GM23338 (cell line): Measurements from ENCODE around the gene DGCR8. TPM values are rescaled to one million over a fixed set of nuclear protein-coding genes. Genes with fewer than 3 reads are reported as not detected.

Experiments
- ATAC-seq: fragments of 200-7000 bp; cut with Tn5 transposase; 3 replicates; pipeline ENCODE4 v1.9.1; 2020
- DNase-seq: peaks from one replicate; pipeline ENCODE4 v3.0.0-alpha.2; 2015; ENCODE audit warnings: low spot score
- H2AFZ ChIP-seq: fragments of 200-600 bp; sonication (generic); 2 replicates; pipeline ENCODE4 v1.8.0; 2016; ENCODE audit warnings: antibody characterized with exemption, mild to moderate bottlenecking, moderate library complexity
- H3F3A ChIP-seq: fragments of 200-600 bp; sonication (generic); replicated peaks from 2 replicates; pipeline ENCODE4 v1.8.0; 2017; ENCODE audit warnings: antibody characterized with exemption, mixed run types, low read depth
- H3K27ac ChIP-seq: fragments of 200-600 bp; sonication (generic); 2 replicates; pipeline ENCODE4 v1.6.1; 2016; ENCODE audit warnings: low read depth
- H3K27me3 ChIP-seq: fragments of 200-600 bp; sonication (generic); 2 replicates; pipeline ENCODE4 v1.8.0; 2016; ENCODE audit warnings: mild to moderate bottlenecking, mixed run types, moderate library complexity; ENCODE audit not compliant: insufficient read depth
- H3K36me3 ChIP-seq: fragments of 200-600 bp; sonication (generic); 2 replicates; pipeline ENCODE4 v1.8.0; 2016; ENCODE audit warnings: mild to moderate bottlenecking; ENCODE audit not compliant: insufficient read depth
- H3K4me1 ChIP-seq: fragments of 200-600 bp; sonication (generic); 2 replicates; pipeline ENCODE4 v1.8.0; 2016; ENCODE audit warnings: mild to moderate bottlenecking, moderate library complexity; ENCODE audit not compliant: insufficient read depth
- H3K4me2 ChIP-seq: fragments of 200-600 bp; sonication (generic); 2 replicates; pipeline ENCODE4 v1.7.1; 2017; ENCODE audit warnings: mixed run types
- H3K4me3 ChIP-seq: fragments of 200-600 bp; sonication (generic); 2 replicates; pipeline ENCODE4 v1.6.1; 2016; ENCODE audit warnings: mixed run types
- H3K79me2 ChIP-seq: fragments of 200-600 bp; sonication (generic); replicated peaks from 2 replicates; pipeline ENCODE4 v1.8.0; 2017; ENCODE audit warnings: mild to moderate bottlenecking; ENCODE audit not compliant: insufficient read depth
- H3K9me2 ChIP-seq: fragments of 200-600 bp; sonication (generic); 2 replicates; pipeline ENCODE4 v1.8.0; 2017; ENCODE audit not compliant: insufficient read depth
- H4K20me1 ChIP-seq: fragments of 200-600 bp; sonication (generic); replicated peaks from 2 replicates; pipeline ENCODE4 v1.8.0; 2017; ENCODE audit warnings: mild to moderate bottlenecking; ENCODE audit not compliant: insufficient read depth
- H3K27ac Mint-ChIP-seq: 2 replicates; pipeline ENCODE4 v1.8.0; 2020; ENCODE audit warnings: inconsistent platforms, mild to moderate bottlenecking, moderate library complexity, mixed read lengths
- H3K27me3 Mint-ChIP-seq: 3 replicates; pipeline ENCODE4 v1.8.0; 2022; ENCODE audit warnings: low read depth, mild to moderate bottlenecking, moderate library complexity, mixed read lengths, inconsistent platforms; ENCODE audit not compliant: insufficient read depth, poor library complexity
- H3K36me3 Mint-ChIP-seq: 3 replicates; pipeline ENCODE4 v1.8.0; 2021; ENCODE audit warnings: low read depth, mild to moderate bottlenecking, inconsistent platforms, moderate library complexity, mixed read lengths
- H3K4me1 Mint-ChIP-seq: 3 replicates; pipeline ENCODE4 v1.8.0; 2020; ENCODE audit warnings: mild to moderate bottlenecking, inconsistent platforms, mixed read lengths
- H3K4me3 Mint-ChIP-seq: 3 replicates; pipeline ENCODE4 v1.8.0; 2021; ENCODE audit warnings: moderate library complexity, mild to moderate bottlenecking, inconsistent platforms, mixed read lengths
- H3K9me3 Mint-ChIP-seq: 3 replicates; pipeline ENCODE4 v1.8.0; 2020; ENCODE audit warnings: moderate library complexity, mild to moderate bottlenecking, inconsistent platforms, mixed read lengths
- CREB1 ChIP-seq: fragments of 250-450 bp; sonication (Bioruptor Pico); IDR thresholded peaks from 2 replicates; pipeline ENCODE4 v1.5.0; 2020; ENCODE audit warnings: low read depth, mild to moderate bottlenecking, moderate library complexity
- EZH2 ChIP-seq: fragments of 200-600 bp; sonication (generic); IDR thresholded peaks from one replicate; pipeline ENCODE4 v1.8.0; 2017; ENCODE audit warnings: antibody characterized with exemption, mild to moderate bottlenecking, low read depth; ENCODE audit not compliant: unreplicated experiment
- JUNB ChIP-seq: IDR thresholded peaks from one replicate; pipeline ENCODE4 v1.6.1; 2016; ENCODE audit warnings: antibody characterized with exemption; ENCODE audit not compliant: unreplicated experiment
- NANOG ChIP-seq: IDR thresholded peaks from 2 replicates; pipeline ENCODE4 v1.6.1; 2016; ENCODE audit warnings: antibody characterized with exemption, borderline replicate concordance
- POLR2AphosphoS5 ChIP-seq: IDR thresholded peaks from 2 replicates; pipeline ENCODE4 v1.6.1; 2016; ENCODE audit warnings: antibody characterized with exemption, low read depth
- STAT1 ChIP-seq: IDR thresholded peaks from one replicate; pipeline ENCODE4 v1.6.1; 2016; ENCODE audit warnings: antibody characterized with exemption; ENCODE audit not compliant: unreplicated experiment
- ZNF114 ChIP-seq: fragments of 250-450 bp; sonication (Bioruptor Pico); IDR thresholded peaks from 2 replicates; pipeline ENCODE4 v1.5.0; 2020; ENCODE audit warnings: mild to moderate bottlenecking, moderate library complexity
- ZNF331 ChIP-seq: fragments of 250-450 bp; sonication (Bioruptor Pico); IDR thresholded peaks from 2 replicates; pipeline ENCODE4 v1.5.0; 2020; ENCODE audit warnings: low read depth, mild to moderate bottlenecking, moderate library complexity
- polyA plus RNA-seq: library from polyadenylated mRNA; unstranded; fragments of >200 nt; fragmentation: Nextera tagmentation; extraction: Ambion mirVana; gene quantifications from 2 replicates; pipeline ENCODE4 v1.2.1, GENCODE V29; 2016
- total RNA-seq: library from RNA; depleted of rRNA; stranded (reverse); fragments of >200 nt; shearing (Covaris generic); gene quantifications from 2 replicates; pipeline ENCODE4 v1.2.3, GENCODE V29; 2014
- TF ChIP-seq, protein P1 (sequence below): IDR thresholded peaks from 2 replicates; pipeline ENCODE4 v1.6.1; 2016; ENCODE audit warnings: antibody characterized with exemption
- TF ChIP-seq, protein P2 (sequence below): fragments of 250-450 bp; sonication (Bioruptor Pico); IDR thresholded peaks from 2 replicates; pipeline ENCODE4 v1.5.0; 2020; ENCODE audit warnings: mild to moderate bottlenecking, moderate library complexity
- TF ChIP-seq, protein P3 (sequence below), 2 experiments: fragments of 200-600 bp in 1 of 2; sonication (generic) in 1 of 2; conservative IDR thresholded peaks; 2 replicates each; pipeline versions ENCODE4 v1.5.1 to v1.6.1; 2016 to 2017; ENCODE audit warnings: antibody characterized with exemption in 2 of 2, low read depth in 2 of 2, mild to moderate bottlenecking in 2 of 2, moderate library complexity in 1 of 2
- TF ChIP-seq, protein P4 (sequence below): IDR thresholded peaks from one replicate; pipeline ENCODE4 v1.6.1; 2018; ENCODE audit warnings: antibody characterized with exemption; ENCODE audit not compliant: unreplicated experiment

DGCR8 gene
- total and polyA plus RNA-seq, 2 experiments from 2014 or later: 12.2 to 48.9 TPM

DNA sequence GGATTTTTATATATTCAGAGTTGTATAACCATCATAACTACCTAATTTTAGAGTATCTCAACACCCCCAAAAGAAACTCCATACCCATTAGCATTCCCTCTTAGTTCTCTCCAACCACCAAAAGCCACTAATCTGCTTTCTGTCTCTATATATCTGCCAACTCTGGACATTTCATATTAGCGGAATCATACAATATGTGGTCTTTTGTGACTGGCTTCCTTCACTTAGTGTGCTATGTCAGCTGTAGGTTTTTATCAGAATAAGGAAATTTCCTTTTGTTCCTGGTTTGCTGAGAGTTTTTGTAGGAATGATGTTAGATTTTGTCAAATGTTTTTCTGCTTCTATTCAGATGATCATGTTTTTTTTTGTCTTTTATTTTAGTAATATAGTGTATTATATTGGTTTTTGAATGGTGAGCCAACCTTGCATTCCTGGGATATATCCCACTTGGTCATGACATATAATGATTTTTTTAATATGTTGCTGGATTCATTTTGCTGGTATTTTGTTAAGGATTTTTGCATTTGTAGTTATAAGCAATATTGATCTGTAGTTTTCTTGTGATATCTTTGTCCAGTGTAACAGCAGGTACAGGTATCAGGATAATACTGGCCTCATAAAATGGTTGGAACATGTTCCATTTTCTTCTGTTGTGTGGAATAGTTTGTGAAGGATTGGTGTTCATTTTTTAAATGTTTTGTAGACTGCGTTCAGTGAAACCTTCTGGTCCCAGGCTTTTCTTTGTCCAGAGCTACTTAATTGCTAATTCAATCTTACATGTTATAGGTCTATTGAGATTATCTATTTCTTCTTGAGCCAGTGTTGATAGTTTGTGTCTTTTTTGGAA, 16.8 kb downstream of the DGCR8 start:
- Histone ChIP-seq H3K79me2 (peaks cover 57% of the 10 kb centered on the region), H3K9me2 (no peaks in the 10 kb centered on the region), H3K27me3 (no peaks in the 10 kb centered on the region), H2AFZ (no peak overlapping the region), H4K20me1 (peaks cover 39% of the 10 kb centered on the region), H3K27ac (no peak overlapping the region), H3K36me3 (peaks cover 40% of the 10 kb centered on the region), H3K4me3 (no peak overlapping the region), H3K4me1 (no peaks in the 10 kb centered on the region; the same call in 1 of the 2 replicates), H3F3A (peaks cover 12% of the 10 kb centered on the region; the same call in 1 of the 2 replicates), H3K4me2 (no peak overlapping the region)
- Mint-ChIP-seq H3K36me3 (peaks cover 98% of the 10 kb centered on the region), H3K9me3 (no peaks in the 10 kb centered on the region), H3K27me3 (peaks cover 9% of the 10 kb centered on the region), H3K4me1 (peaks cover 17% of the 10 kb centered on the region), H3K27ac (no peak overlapping the region), H3K4me3 (no peak overlapping the region)
- TF ChIP-seq ZNF331 (CRISPR knock-in tag): no peak
- TF ChIP-seq POLR2AphosphoS5: no peak
- no peak for TF ChIP-seq NANOG
- TF ChIP-seq JUNB: no peak
- TF ChIP-seq, protein P1, sequence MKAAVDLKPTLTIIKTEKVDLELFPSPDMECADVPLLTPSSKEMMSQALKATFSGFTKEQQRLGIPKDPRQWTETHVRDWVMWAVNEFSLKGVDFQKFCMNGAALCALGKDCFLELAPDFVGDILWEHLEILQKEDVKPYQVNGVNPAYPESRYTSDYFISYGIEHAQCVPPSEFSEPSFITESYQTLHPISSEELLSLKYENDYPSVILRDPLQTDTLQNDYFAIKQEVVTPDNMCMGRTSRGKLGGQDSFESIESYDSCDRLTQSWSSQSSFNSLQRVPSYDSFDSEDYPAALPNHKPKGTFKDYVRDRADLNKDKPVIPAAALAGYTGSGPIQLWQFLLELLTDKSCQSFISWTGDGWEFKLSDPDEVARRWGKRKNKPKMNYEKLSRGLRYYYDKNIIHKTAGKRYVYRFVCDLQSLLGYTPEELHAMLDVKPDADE: no peak
- no peak for TF ChIP-seq STAT1
- TF ChIP-seq, protein P2, sequence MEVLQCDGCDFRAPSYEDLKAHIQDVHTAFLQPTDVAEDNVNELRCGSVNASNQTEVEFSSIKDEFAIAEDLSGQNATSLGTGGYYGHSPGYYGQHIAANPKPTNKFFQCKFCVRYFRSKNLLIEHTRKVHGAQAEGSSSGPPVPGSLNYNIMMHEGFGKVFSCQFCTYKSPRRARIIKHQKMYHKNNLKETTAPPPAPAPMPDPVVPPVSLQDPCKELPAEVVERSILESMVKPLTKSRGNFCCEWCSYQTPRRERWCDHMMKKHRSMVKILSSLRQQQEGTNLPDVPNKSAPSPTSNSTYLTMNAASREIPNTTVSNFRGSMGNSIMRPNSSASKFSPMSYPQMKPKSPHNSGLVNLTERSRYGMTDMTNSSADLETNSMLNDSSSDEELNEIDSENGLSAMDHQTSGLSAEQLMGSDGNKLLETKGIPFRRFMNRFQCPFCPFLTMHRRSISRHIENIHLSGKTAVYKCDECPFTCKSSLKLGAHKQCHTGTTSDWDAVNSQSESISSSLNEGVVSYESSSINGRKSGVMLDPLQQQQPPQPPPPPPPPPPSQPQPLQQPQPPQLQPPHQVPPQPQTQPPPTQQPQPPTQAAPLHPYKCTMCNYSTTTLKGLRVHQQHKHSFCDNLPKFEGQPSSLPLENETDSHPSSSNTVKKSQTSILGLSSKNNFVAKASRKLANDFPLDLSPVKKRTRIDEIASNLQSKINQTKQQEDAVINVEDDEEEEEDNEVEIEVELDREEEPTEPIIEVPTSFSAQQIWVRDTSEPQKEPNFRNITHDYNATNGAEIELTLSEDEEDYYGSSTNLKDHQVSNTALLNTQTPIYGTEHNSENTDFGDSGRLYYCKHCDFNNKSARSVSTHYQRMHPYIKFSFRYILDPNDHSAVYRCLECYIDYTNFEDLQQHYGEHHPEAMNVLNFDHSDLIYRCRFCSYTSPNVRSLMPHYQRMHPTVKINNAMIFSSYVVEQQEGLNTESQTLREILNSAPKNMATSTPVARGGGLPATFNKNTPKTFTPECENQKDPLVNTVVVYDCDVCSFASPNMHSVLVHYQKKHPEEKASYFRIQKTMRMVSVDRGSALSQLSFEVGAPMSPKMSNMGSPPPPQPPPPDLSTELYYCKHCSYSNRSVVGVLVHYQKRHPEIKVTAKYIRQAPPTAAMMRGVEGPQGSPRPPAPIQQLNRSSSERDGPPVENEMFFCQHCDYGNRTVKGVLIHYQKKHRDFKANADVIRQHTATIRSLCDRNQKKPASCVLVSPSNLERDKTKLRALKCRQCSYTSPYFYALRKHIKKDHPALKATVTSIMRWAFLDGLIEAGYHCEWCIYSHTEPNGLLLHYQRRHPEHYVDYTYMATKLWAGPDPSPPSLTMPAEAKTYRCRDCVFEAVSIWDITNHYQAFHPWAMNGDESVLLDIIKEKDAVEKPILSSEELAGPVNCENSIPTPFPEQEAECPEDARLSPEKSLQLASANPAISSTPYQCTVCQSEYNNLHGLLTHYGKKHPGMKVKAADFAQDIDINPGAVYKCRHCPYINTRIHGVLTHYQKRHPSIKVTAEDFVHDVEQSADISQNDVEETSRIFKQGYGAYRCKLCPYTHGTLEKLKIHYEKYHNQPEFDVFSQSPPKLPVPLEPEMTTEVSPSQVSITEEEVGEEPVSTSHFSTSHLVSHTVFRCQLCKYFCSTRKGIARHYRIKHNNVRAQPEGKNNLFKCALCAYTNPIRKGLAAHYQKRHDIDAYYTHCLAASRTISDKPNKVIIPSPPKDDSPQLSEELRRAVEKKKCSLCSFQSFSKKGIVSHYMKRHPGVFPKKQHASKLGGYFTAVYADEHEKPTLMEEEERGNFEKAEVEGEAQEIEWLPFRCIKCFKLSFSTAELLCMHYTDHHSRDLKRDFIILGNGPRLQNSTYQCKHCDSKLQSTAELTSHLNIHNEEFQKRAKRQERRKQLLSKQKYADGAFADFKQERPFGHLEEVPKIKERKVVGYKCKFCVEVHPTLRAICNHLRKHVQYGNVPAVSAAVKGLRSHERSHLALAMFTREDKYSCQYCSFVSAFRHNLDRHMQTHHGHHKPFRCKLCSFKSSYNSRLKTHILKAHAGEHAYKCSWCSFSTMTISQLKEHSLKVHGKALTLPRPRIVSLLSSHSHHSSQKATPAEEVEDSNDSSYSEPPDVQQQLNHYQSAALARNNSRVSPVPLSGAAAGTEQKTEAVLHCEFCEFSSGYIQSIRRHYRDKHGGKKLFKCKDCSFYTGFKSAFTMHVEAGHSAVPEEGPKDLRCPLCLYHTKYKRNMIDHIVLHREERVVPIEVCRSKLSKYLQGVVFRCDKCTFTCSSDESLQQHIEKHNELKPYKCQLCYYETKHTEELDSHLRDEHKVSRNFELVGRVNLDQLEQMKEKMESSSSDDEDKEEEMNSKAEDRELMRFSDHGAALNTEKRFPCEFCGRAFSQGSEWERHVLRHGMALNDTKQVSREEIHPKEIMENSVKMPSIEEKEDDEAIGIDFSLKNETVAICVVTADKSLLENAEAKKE: no peak
- TF ChIP-seq EZH2: no peak
- TF ChIP-seq, protein P3, sequence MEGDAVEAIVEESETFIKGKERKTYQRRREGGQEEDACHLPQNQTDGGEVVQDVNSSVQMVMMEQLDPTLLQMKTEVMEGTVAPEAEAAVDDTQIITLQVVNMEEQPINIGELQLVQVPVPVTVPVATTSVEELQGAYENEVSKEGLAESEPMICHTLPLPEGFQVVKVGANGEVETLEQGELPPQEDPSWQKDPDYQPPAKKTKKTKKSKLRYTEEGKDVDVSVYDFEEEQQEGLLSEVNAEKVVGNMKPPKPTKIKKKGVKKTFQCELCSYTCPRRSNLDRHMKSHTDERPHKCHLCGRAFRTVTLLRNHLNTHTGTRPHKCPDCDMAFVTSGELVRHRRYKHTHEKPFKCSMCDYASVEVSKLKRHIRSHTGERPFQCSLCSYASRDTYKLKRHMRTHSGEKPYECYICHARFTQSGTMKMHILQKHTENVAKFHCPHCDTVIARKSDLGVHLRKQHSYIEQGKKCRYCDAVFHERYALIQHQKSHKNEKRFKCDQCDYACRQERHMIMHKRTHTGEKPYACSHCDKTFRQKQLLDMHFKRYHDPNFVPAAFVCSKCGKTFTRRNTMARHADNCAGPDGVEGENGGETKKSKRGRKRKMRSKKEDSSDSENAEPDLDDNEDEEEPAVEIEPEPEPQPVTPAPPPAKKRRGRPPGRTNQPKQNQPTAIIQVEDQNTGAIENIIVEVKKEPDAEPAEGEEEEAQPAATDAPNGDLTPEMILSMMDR (conservative IDR thresholded peaks at IDR 0.05; ENCODE audit: low read depth in 2 of 2): no peak
- TF ChIP-seq ZNF114 (CRISPR knock-in tag): no peak
- TF ChIP-seq CREB1 (CRISPR knock-in tag): no peak
- TF ChIP-seq, protein P4, sequence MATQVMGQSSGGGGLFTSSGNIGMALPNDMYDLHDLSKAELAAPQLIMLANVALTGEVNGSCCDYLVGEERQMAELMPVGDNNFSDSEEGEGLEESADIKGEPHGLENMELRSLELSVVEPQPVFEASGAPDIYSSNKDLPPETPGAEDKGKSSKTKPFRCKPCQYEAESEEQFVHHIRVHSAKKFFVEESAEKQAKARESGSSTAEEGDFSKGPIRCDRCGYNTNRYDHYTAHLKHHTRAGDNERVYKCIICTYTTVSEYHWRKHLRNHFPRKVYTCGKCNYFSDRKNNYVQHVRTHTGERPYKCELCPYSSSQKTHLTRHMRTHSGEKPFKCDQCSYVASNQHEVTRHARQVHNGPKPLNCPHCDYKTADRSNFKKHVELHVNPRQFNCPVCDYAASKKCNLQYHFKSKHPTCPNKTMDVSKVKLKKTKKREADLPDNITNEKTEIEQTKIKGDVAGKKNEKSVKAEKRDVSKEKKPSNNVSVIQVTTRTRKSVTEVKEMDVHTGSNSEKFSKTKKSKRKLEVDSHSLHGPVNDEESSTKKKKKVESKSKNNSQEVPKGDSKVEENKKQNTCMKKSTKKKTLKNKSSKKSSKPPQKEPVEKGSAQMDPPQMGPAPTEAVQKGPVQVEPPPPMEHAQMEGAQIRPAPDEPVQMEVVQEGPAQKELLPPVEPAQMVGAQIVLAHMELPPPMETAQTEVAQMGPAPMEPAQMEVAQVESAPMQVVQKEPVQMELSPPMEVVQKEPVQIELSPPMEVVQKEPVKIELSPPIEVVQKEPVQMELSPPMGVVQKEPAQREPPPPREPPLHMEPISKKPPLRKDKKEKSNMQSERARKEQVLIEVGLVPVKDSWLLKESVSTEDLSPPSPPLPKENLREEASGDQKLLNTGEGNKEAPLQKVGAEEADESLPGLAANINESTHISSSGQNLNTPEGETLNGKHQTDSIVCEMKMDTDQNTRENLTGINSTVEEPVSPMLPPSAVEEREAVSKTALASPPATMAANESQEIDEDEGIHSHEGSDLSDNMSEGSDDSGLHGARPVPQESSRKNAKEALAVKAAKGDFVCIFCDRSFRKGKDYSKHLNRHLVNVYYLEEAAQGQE: no peak
- DNase-seq (no peak), ATAC-seq (no peak)
